ENCODE results near the gene SLC41A3.

The SLC41A3 gene

GRCh38 chr3:126119008-126119675 is 35.2 kb upstream of the SLC41A3 start:
- no peak for DNase-seq

GRCh38 chr3:126118591-126118990 is 34.7 kb upstream of the SLC41A3 start:
- no peak for DNase-seq

GRCh38 chr3:126117786-126118185 is 33.9 kb upstream of the SLC41A3 start:
- no peak for DNase-seq

- no peak for DNase-seq
Observed at GRCh38 chr3:126117212-126117611, 33.3 kb upstream of the SLC41A3 start.

GRCh38 chr3:126116526-126116925 is 32.6 kb upstream of the SLC41A3 start:
- no peak for DNase-seq

- no peak for DNase-seq
Observed at GRCh38 chr3:126114443-126115386, 30.8 kb upstream of the SLC41A3 start.

- DNase-seq = no peak
Observed at GRCh38 chr3:126113733-126114442, 30.0 kb upstream of the SLC41A3 start.

- DNase-seq = no peak
Observed at GRCh38 chr3:126113238-126113555, 29.3 kb upstream of the SLC41A3 start.

- DNase-seq = no peak
Observed at GRCh38 chr3:126112531-126113237, 28.8 kb upstream of the SLC41A3 start.

- no peak for DNase-seq
Observed at GRCh38 chr3:126111566-126112475, 27.9 kb upstream of the SLC41A3 start.

GRCh38 chr3:126111126-126111551 is 27.2 kb upstream of the SLC41A3 start:
- DNase-seq = no peak

GRCh38 chr3:126110431-126111125 is 26.7 kb upstream of the SLC41A3 start:
- DNase-seq = no peak

GRCh38 chr3:126109880-126110235 is 25.9 kb upstream of the SLC41A3 start:
- DNase-seq = no peak

GRCh38 chr3:126109146-126109879 is 25.4 kb upstream of the SLC41A3 start:
- no peak for DNase-seq

- DNase-seq = no peak
Observed at GRCh38 chr3:126108676-126109050, 24.7 kb upstream of the SLC41A3 start.

- DNase-seq = no peak
Observed at GRCh38 chr3:126107957-126108675, 24.2 kb upstream of the SLC41A3 start.

GRCh38 chr3:126107203-126107939 is 23.4 kb upstream of the SLC41A3 start:
- no peak for DNase-seq

- no peak for DNase-seq
Observed at GRCh38 chr3:126106336-126107202, 22.6 kb upstream of the SLC41A3 start.

Data from NCI-H1092 treated with DMSO at 0.1 percent for 48 hours (cell line).